Activated naive CD4-positive, alpha-beta T cell treated with anti-CD3 and anti-CD28 coated beads, Interleukin-2, amount 10 ng/mL, durations not matched to agents 7 days and 5 days (primary cell): ENCODE results near the gene DIO1.

ENCODE experiments used
- CTCF ChIA-PET: fragments of 350-600 bp; sonication (Branson Sonifier 250); formaldehyde crosslinking; loops from one replicate; lab custom pipeline; 2021; ENCODE audit warnings: antibody characterized with exemption; lab: Charles Lee
- DNase-seq: peaks from one replicate; pipeline ENCODE4 v3.0.0-alpha.2; 2020
- H3K27ac Mint-ChIP-seq: one replicate; pipeline ENCODE4 v1.8.0; 2021; ENCODE audit warnings: mild to moderate bottlenecking, moderate library complexity, mixed read lengths
- H3K27me3 Mint-ChIP-seq: one replicate; pipeline ENCODE4 v1.8.0; 2021; ENCODE audit warnings: mild to moderate bottlenecking, mixed read lengths
- H3K36me3 Mint-ChIP-seq: one replicate; pipeline ENCODE4 v1.8.0; 2021; ENCODE audit warnings: mixed read lengths
- H3K4me1 Mint-ChIP-seq: one replicate; pipeline ENCODE4 v1.8.0; 2021; ENCODE audit warnings: mixed read lengths
- H3K4me3 Mint-ChIP-seq: one replicate; pipeline ENCODE4 v1.8.0; 2021; ENCODE audit warnings: mild to moderate bottlenecking, moderate library complexity, mixed read lengths
- H3K9me3 Mint-ChIP-seq: one replicate; pipeline ENCODE4 v1.8.0; 2021; ENCODE audit warnings: mixed read lengths

Gene DIO1

GRCh38 chr1:53949023-53949990 lies 55.3 kb downstream of the DIO1 start:
- CTCF ChIA-PET: interaction anchor here (0.8 to 4.6 kb wide), 8 partner anchors 10 to 109 kb away, joined by 3 to 67 read pairs (median 7); no protein-coding TSS in a partner anchor

DNA sequence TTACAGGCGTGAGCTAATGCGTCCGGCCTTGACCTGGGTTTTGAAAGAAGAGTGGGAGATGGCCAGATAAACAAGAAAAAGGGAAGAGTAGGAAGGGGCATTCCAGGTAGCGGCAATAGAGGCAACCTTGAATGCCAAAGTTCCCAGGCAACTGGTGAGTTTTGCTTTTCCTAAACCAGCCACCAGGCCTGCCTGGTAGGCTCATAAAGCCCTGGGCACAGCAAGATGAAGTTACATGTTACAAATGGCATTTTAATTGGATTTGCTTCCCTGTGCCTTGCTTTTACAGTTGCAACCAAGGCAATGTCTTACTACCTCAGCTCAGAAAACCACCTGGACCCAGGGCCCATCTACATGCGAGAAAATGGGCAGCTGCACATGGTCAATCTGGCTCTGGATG lies 57.7 kb downstream of the DIO1 start:
- H3K9me3 Mint-ChIP-seq: no peaks in the 10 kb centered on the region
- H3K27me3 Mint-ChIP-seq: no peaks in the 10 kb centered on the region
- CTCF ChIA-PET: interaction anchor here (1.0 to 1.1 kb wide), 2 partner anchors 73 to 92 kb away, joined by 4 read pairs; no protein-coding TSS in a partner anchor
- H3K27ac Mint-ChIP-seq: no peak overlapping the region
- peaks cover 11% of the 10 kb centered on the region for H3K36me3 Mint-ChIP-seq
- no peak for DNase-seq
- peaks cover 25% of the 10 kb centered on the region for H3K4me1 Mint-ChIP-seq
- no peak overlapping the region for H3K4me3 Mint-ChIP-seq

More at GRCh38 chr1:53949023-53949990, 55.3 kb downstream of the DIO1 start:
- DNase-seq: peak; percentile 45
- Mint-ChIP-seq H3K27ac (no peak overlapping the region), H3K9me3 (no peaks in the 10 kb centered on the region), H3K4me3 (no peak overlapping the region), H3K4me1 (peaks cover 33% of the 10 kb centered on the region), H3K27me3 (no peaks in the 10 kb centered on the region), H3K36me3 (peaks cover 19% of the 10 kb centered on the region)

GRCh38 chr1:53954128-53954527 lies 60.1 kb downstream of the DIO1 start:
- DNase-seq: no peak
- Mint-ChIP-seq H3K4me1 (peaks cover 13% of the 10 kb centered on the region), H3K9me3 (no peaks in the 10 kb centered on the region), H3K36me3 (peaks cover 15% of the 10 kb centered on the region), H3K27me3 (no peaks in the 10 kb centered on the region), H3K27ac (no peak overlapping the region), H3K4me3 (no peak overlapping the region)
- CTCF ChIA-PET: interaction anchor here (0.6 to 1.4 kb wide), 4 partner anchors 76 to 96 kb away, joined by 3 to 8 read pairs (median 4); no protein-coding TSS in a partner anchor

DNA sequence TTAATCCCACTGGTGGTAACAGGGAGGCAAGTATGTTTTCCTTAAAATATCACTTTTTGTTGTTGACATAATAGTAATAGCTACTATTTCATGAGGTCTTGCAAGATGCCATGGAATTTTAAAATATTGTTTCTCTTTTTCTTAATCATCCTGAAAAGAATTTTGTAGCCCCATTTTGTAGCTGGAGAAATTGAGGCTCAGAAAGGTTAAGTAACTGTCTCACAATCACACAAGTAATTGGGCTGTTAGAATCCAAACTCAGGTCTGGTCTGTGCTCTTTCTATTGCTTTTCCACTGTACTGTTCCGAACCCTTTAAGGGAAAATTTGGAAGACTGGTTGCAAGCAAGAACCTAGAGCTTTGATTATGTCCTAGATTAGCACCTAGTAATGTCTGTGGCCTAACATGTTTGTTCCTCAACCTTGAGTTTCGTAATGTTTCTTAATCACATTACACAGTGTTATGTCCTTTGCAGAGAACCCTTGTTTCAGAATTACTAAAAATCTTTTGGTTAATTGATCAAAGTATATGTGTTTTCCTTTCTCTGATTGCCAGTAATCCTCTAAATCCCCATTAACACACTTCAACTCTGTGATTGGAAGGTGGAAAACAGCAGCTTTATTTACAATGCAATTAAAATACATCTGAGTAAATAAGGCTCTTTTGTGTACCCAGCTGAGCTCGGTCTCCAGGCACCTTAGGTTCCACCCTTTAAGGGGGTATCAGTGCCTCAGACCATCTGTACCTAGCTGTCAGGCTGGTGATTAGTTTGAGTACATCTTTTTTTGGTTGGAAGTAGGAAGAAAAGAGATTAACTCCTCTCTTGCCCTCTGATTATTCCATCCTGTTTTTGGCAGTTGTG lies 62.6 kb downstream of the DIO1 start:
- no peaks in the 10 kb centered on the region for H3K27me3 Mint-ChIP-seq
- H3K4me1 Mint-ChIP-seq: peaks cover 13% of the 10 kb centered on the region
- H3K4me3 Mint-ChIP-seq: no peak overlapping the region
- CTCF ChIA-PET: interaction anchor here (0.8 to 1.8 kb wide), 5 partner anchors 11 to 96 kb away, joined by 3 to 22 read pairs (median 4); partner anchors contain the start of genes IFT25 and LRRC42
- no peaks in the 10 kb centered on the region for H3K9me3 Mint-ChIP-seq
- peaks cover 20% of the 10 kb centered on the region for H3K36me3 Mint-ChIP-seq
- DNase-seq: no peak
- H3K27ac Mint-ChIP-seq: no peak overlapping the region

DNA sequence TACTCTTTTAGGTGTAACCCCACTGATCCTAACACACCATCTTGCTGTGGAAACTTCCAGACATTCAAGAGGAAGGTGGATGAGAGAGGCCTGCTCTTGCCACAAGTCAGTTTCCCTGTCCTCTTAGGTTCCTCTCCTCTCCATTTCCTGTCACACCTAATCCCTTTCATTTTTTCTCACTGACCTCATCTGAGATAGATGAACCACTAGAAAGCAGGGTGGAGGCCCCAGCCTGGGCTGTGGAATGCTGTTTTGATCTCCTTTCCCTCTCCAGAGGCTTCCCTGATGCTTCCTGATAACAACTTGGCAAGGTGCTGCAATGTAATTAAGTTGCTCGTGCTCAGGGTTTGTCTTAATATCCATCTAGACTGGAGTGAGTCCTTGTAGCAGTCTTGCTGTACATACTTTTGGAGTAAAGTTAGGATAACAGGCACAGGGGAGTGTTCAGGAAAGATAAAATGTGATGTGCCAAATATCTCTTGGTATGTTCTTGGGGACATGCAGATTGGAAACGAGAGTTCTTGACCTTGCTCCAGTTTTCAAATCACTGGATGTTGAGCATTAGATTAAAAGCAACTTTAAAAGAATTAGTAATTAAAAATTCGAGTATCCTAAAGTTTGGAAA lies 63.3 kb downstream of the DIO1 start:
- no peaks in the 10 kb centered on the region for H3K9me3 Mint-ChIP-seq
- no peak overlapping the region for H3K4me3 Mint-ChIP-seq
- peaks cover 25% of the 10 kb centered on the region for H3K36me3 Mint-ChIP-seq
- H3K4me1 Mint-ChIP-seq: peaks cover 13% of the 10 kb centered on the region
- no peak overlapping the region for H3K27ac Mint-ChIP-seq
- CTCF ChIA-PET: interaction anchor here (1.1 to 4.7 kb wide), 6 partner anchors 8 to 97 kb away, joined by 3 to 130 read pairs (median 23); partner anchors contain the start of genes IFT25 and LRRC42
- H3K27me3 Mint-ChIP-seq: no peaks in the 10 kb centered on the region
- no peak for DNase-seq

- CTCF ChIA-PET: interaction anchor here (0.7 to 4.7 kb wide), 18 partner anchors 11 to 166 kb away, joined by 3 to 130 read pairs (median 4); partner anchors contain the start of genes IFT25, LRRC42 and NDC1
- H3K4me3 Mint-ChIP-seq: no peak overlapping the region
- H3K36me3 Mint-ChIP-seq: peaks cover 25% of the 10 kb centered on the region
- no peaks in the 10 kb centered on the region for H3K27me3 Mint-ChIP-seq
- peaks cover 15% of the 10 kb centered on the region for H3K4me1 Mint-ChIP-seq
- H3K27ac Mint-ChIP-seq: no peak overlapping the region
- no peaks in the 10 kb centered on the region for H3K9me3 Mint-ChIP-seq
- DNase-seq: no peak
Measured at GRCh38 chr1:53959664-53960250, 65.8 kb downstream of the DIO1 start.
